ENCODE results near the gene CYP26A1. TPM values are rescaled to one million over a fixed set of nuclear protein-coding genes. Genes with fewer than 3 reads are reported as not detected.

CYP26A1 gene
- under 1 TPM in 1 of 2 donors, not detected in 1; 0.40 TPM for total RNA-seq

- Mint-ChIP-seq H3K4me3 (peak within 1 kb of the TSS; percentile 78), H3K9me3 (no peaks in the 10 kb centered on the region), H3K27ac (no peak within 1 kb of the TSS), H3K27me3 (peaks cover 56% of the 10 kb centered on the region), H3K36me3 (ENCODE audit: low read depth) (no peaks in the 10 kb centered on the region), H3K4me1 (peaks cover 8% of the 10 kb centered on the region)
- ATAC-seq (replicated peaks), result no peak
Measured at GRCh38 chr10:93073539-93074146, at the start of gene CYP26A1. Gene CYP26A1 (plus strand): TSS chr10:93073893. CDS start chr10:93073935, 42 bp downstream.

- Mint-ChIP-seq H3K27me3 (no peaks in the 10 kb centered on the region), H3K36me3 (ENCODE audit: low read depth) (peaks cover 7% of the 10 kb centered on the region), H3K4me3 (no peak overlapping the region), H3K9me3 (no peaks in the 10 kb centered on the region), H3K27ac (no peak overlapping the region), H3K4me1 (no peaks in the 10 kb centered on the region)
- no peak for ATAC-seq (replicated peaks)
Measured at GRCh38 chr10:93026072-93026471, 47.6 kb upstream of the CYP26A1 start.

GRCh38 chr10:93027508-93027907 is 46.2 kb upstream of the CYP26A1 start:
- no peak for ATAC-seq (replicated peaks)
- Mint-ChIP-seq H3K36me3 (ENCODE audit: low read depth) (peaks cover 7% of the 10 kb centered on the region), H3K27ac (no peak overlapping the region), H3K27me3 (no peaks in the 10 kb centered on the region), H3K4me1 (no peaks in the 10 kb centered on the region), H3K4me3 (no peak overlapping the region), H3K9me3 (no peaks in the 10 kb centered on the region)

- Mint-ChIP-seq H3K27ac (no peak overlapping the region), H3K36me3 (ENCODE audit: low read depth) (peaks cover 7% of the 10 kb centered on the region), H3K4me1 (no peaks in the 10 kb centered on the region), H3K4me3 (no peak overlapping the region), H3K9me3 (no peaks in the 10 kb centered on the region), H3K27me3 (no peaks in the 10 kb centered on the region)
- no peak for ATAC-seq (replicated peaks)
Measured at GRCh38 chr10:93028883-93029282, 44.8 kb upstream of the CYP26A1 start.

- Mint-ChIP-seq H3K36me3 (ENCODE audit: low read depth) (peaks cover 7% of the 10 kb centered on the region), H3K27ac (no peak overlapping the region), H3K9me3 (no peaks in the 10 kb centered on the region), H3K4me1 (no peaks in the 10 kb centered on the region), H3K27me3 (no peaks in the 10 kb centered on the region), H3K4me3 (no peak overlapping the region)
- ATAC-seq (replicated peaks), result no peak
Measured at GRCh38 chr10:93030409-93030808, 43.3 kb upstream of the CYP26A1 start.

- ATAC-seq (replicated peaks), result no peak
- Mint-ChIP-seq H3K4me1 (no peaks in the 10 kb centered on the region), H3K4me3 (no peak overlapping the region), H3K27ac (no peak overlapping the region), H3K36me3 (ENCODE audit: low read depth) (no peaks in the 10 kb centered on the region), H3K9me3 (no peaks in the 10 kb centered on the region), H3K27me3 (no peaks in the 10 kb centered on the region)
Measured at GRCh38 chr10:93032105-93032808, 41.4 kb upstream of the CYP26A1 start.

GRCh38 chr10:93032809-93033137 is 40.9 kb upstream of the CYP26A1 start:
- Mint-ChIP-seq H3K27me3 (no peaks in the 10 kb centered on the region), H3K36me3 (ENCODE audit: low read depth) (no peaks in the 10 kb centered on the region), H3K4me3 (no peak overlapping the region), H3K4me1 (no peaks in the 10 kb centered on the region), H3K27ac (no peak overlapping the region), H3K9me3 (no peaks in the 10 kb centered on the region)
- no peak for ATAC-seq (replicated peaks)

GRCh38 chr10:93034426-93034825 is 39.3 kb upstream of the CYP26A1 start:
- no peaks in the 10 kb centered on the region for H3K36me3 Mint-ChIP-seq (ENCODE audit: low read depth)
- H3K4me3 Mint-ChIP-seq, result no peak overlapping the region
- no peak overlapping the region for H3K27ac Mint-ChIP-seq
- no peaks in the 10 kb centered on the region for H3K9me3 Mint-ChIP-seq
- no peak for ATAC-seq (replicated peaks)
- H3K4me1 Mint-ChIP-seq, result peaks cover 1% of the 10 kb centered on the region
- no peaks in the 10 kb centered on the region for H3K27me3 Mint-ChIP-seq

GRCh38 chr10:93039110-93039509 is 34.6 kb upstream of the CYP26A1 start:
- Mint-ChIP-seq H3K27ac (no peak overlapping the region), H3K36me3 (ENCODE audit: low read depth) (no peaks in the 10 kb centered on the region), H3K4me1 (peaks cover 5% of the 10 kb centered on the region), H3K9me3 (no peaks in the 10 kb centered on the region), H3K4me3 (no peak overlapping the region), H3K27me3 (no peaks in the 10 kb centered on the region)
- no peak for ATAC-seq (replicated peaks)

GRCh38 chr10:93039721-93040120 is 34.0 kb upstream of the CYP26A1 start:
- Mint-ChIP-seq H3K4me1 (peaks cover 5% of the 10 kb centered on the region), H3K27me3 (no peaks in the 10 kb centered on the region), H3K27ac (no peak overlapping the region), H3K36me3 (ENCODE audit: low read depth) (no peaks in the 10 kb centered on the region), H3K4me3 (no peak overlapping the region), H3K9me3 (no peaks in the 10 kb centered on the region)
- ATAC-seq (replicated peaks), result no peak

- Mint-ChIP-seq H3K27ac (no peak overlapping the region), H3K4me1 (no peaks in the 10 kb centered on the region), H3K4me3 (no peak overlapping the region), H3K36me3 (ENCODE audit: low read depth) (peaks cover 33% of the 10 kb centered on the region), H3K9me3 (no peaks in the 10 kb centered on the region), H3K27me3 (peaks cover 3% of the 10 kb centered on the region)
- ATAC-seq (replicated peaks), result no peak
Measured at GRCh38 chr10:93054486-93054885, 19.2 kb upstream of the CYP26A1 start.

- no peaks in the 10 kb centered on the region for H3K9me3 Mint-ChIP-seq
- peaks cover 9% of the 10 kb centered on the region for H3K4me1 Mint-ChIP-seq
- no peak overlapping the region for H3K4me3 Mint-ChIP-seq
- no peak for ATAC-seq (replicated peaks)
- no peak overlapping the region for H3K27ac Mint-ChIP-seq
- peaks cover 39% of the 10 kb centered on the region for H3K36me3 Mint-ChIP-seq (ENCODE audit: low read depth)
- H3K27me3 Mint-ChIP-seq, result peaks cover 10% of the 10 kb centered on the region
Measured at GRCh38 chr10:93058139-93058538, 15.6 kb upstream of the CYP26A1 start.

- no peak within 1 kb of the TSS for H3K27ac Mint-ChIP-seq
- peak within 1 kb of the TSS; percentile 69 for H3K4me3 Mint-ChIP-seq
- peaks cover 28% of the 10 kb centered on the region for H3K27me3 Mint-ChIP-seq
- H3K4me1 Mint-ChIP-seq, result peaks cover 11% of the 10 kb centered on the region
- no peak for ATAC-seq (replicated peaks)
- H3K9me3 Mint-ChIP-seq, result no peaks in the 10 kb centered on the region
- H3K36me3 Mint-ChIP-seq (ENCODE audit: low read depth), result peaks cover 39% of the 10 kb centered on the region
Measured at GRCh38 chr10:93059975-93060886, 13.5 kb upstream of the CYP26A1 start, which contains the start of gene CYP26C1. Gene CYP26C1 (plus strand): TSS chr10:93060798. CDS start chr10:93061264, 466 bp downstream.

GRCh38 chr10:93060887-93061593 is 12.7 kb upstream of the CYP26A1 start:
- peaks cover 36% of the 10 kb centered on the region for H3K36me3 Mint-ChIP-seq (ENCODE audit: low read depth)
- no peak for ATAC-seq (replicated peaks)
- peak overlapping the region; percentile 69 for H3K4me3 Mint-ChIP-seq
- H3K27me3 Mint-ChIP-seq, result peaks cover 33% of the 10 kb centered on the region
- no peak overlapping the region for H3K27ac Mint-ChIP-seq
- no peaks in the 10 kb centered on the region for H3K9me3 Mint-ChIP-seq
- peaks cover 14% of the 10 kb centered on the region for H3K4me1 Mint-ChIP-seq
